Adrenal gland (tissue), 12 donors: ENCODE results near the gene TPCN1. TPM values are rescaled to one million over a fixed set of nuclear protein-coding genes. Genes with fewer than 3 reads are reported as not detected.
"Not testable (repeated sequence)": the region's sequence is repeated elsewhere in the genome, so short reads cannot be mapped to it uniquely, and the experiment has no call there.

Source experiments
- DNase-seq, 7 donors: peaks; one replicate each; pipeline ENCODE4 v3.0.0-alpha.2; 2019 to 2020
- H3K27ac ChIP-seq, 5 donors: fragments of 200-600 bp; sonication (generic) in 4 of 5; 1 replicate in 3 of 5; 2 replicates in 2 of 5; pipeline versions ENCODE4 v1.5.1 to v1.8.0; 2016 to 2020; ENCODE audit warnings: mild to moderate bottlenecking in 1 of 5
- H3K27me3 ChIP-seq: fragments of 200-600 bp; 2 replicates; pipeline ENCODE4 v1.8.0; 2021
- H3K36me3 ChIP-seq, 2 donors: fragments of 200-600 bp; replicated peaks in 1 of 2; 1 replicate in 1 of 2; 2 replicates in 1 of 2; pipeline versions ENCODE4 v1.5.1 to v1.8.0; 2018 to 2022
- H3K4me1 ChIP-seq, 2 donors: fragments of 200-600 bp; replicated peaks in 1 of 2; 1 replicate in 1 of 2; 2 replicates in 1 of 2; pipeline versions ENCODE4 v1.5.1 to v1.8.0; 2018 to 2021
- H3K4me3 ChIP-seq, 4 donors: fragments of 200-600 bp; sonication (generic) in 3 of 4; one replicate each; pipeline ENCODE4 v1.5.1; 2016 to 2018
- H3K9me3 ChIP-seq, 3 donors: fragments of 200-600 bp; sonication (generic) in 1 of 3; replicated peaks in 1 of 3; 1 replicate in 2 of 3; 2 replicates in 1 of 3; pipeline versions ENCODE4 v1.5.1 to v1.8.0; 2016 to 2021
- POLR2A ChIP-seq, 2 donors: fragments of 450-650 bp; IDR thresholded peaks; one replicate each; pipeline ENCODE4 v1.6.1; 2017; ENCODE audit warnings: antibody characterized with exemption in 2 of 2, mild to moderate bottlenecking in 2 of 2, moderate library complexity in 1 of 2
- WGBS, 4 donors: extraction: QIAGEN DNeasy Blood & Tissue Kit in 2 of 4; methylation state at CpG; one replicate each; pipeline versions ENCODE4 v1.1.5 to v1.1.7; 2013 to 2017; 5-methylcytosine and 5-hydroxymethylcytosine counted together
- intact Hi-C, 2 donors: fragments of 100-400 bp; cut with DNase I; formaldehyde crosslinking; loops; one replicate each; pipeline versions ENCODE4 v1.14.1 to v1.15.0; 2022 to 2023
- polyA plus RNA-seq, 3 donors: library from polyadenylated mRNA; stranded (reverse); fragments of 200-250 nt in 2 of 3; fragments of 350-450 nt in 1 of 3; fragmentation: Illumina TruSeq in 1 of 3; extraction: RNeasy Lipid Tissue Mini Kit (QIAGEN cat#74804) in 1 of 3; gene quantifications; one replicate each; pipeline ENCODE4 v1.2.3, GENCODE V29; 2013 to 2014
- total RNA-seq, 9 donors: library from RNA; depleted of rRNA in 4 of 9; stranded (reverse); fragments of >200 nt in 4 of 9; fragments of 120-200 nt in 1 of 9; fragmentation: NEBNext Ultra II Directional in 1 of 9; extraction: Animal tissue kit (Norgen Biotek cat#: 25700) in 1 of 9; gene quantifications; one replicate each; pipeline versions ENCODE4 v1.1.0 to v1.2.4, GENCODE V29; 2013 to 2023
- TF ChIP-seq, protein P1 (sequence below), 6 experiments: fragments of 450-650 bp in 4 of 6; fragments of 200-600 bp in 2 of 6; sonication (generic) in 1 of 6; IDR thresholded peaks; 1 replicate in 5 of 6; 2 replicates in 1 of 6; pipeline versions ENCODE4 v1.5.1 to v1.8.0; 2016 to 2021; ENCODE audit warnings: antibody characterized with exemption in 6 of 6, mild to moderate bottlenecking in 2 of 6, moderate library complexity in 1 of 6
- donor health status: healthy with polysubstance abuse.
- donor health status: Bipolar disorder and iron deficiency.
- donor health status: DM: yes; HTN: yes; CAD: no.
- donor health status: DM: no; HTN: no; CAD: no.
- donor health status: DM: no; HTN: no; CAD: no.
- donor health status: DM: yes; HTN: yes; CAD: no.

TPCN1 gene
- total and polyA plus RNA-seq, 12 donors, result 21.2 to 198 (median 80.9) TPM

DNA sequence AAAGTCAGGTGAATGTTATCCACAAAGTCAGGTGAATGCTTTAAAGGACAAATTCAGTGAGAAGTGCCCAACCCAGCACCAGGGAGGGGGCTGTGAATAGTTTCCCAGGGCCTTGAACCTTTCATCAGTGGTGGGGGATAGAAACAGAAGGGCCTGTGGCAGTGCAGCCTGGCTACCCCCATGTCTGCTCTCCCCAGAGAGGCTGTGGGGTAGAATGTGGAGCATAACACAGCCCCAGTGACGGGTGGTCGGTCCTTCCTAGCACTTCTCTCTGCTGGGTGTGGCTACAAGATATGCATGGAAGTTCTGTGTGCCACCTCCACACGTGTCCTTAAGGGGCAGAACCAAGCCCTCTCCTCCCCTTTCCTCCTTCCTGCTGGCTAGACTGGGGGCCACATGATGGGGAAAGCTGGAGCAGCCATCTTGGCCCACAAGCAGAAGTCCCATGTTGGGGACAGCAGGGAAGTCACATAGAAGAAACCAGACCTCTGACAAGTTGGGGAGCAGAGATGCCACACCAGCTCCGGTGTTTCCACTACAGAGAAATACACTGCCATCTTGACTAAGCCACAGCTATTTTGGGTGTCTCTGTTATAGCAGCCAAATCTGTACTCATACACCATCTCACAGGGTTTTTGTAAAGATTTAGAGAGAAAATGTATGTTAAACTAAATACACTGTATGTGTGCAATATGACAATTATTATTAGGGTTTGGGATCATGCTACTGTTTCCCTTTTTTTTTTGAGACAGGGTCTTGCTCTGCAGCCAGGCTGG is 18.8 kb upstream of the TPCN1 start:
- Histone ChIP-seq H3K4me3 (no peak overlapping the region), H3K9me3 (no peaks in the 10 kb centered on the region), H3K4me1 (peaks cover 19 to 22% of the 10 kb centered on the region in 2 donors), H3K27me3 (no peaks in the 10 kb centered on the region), H3K36me3 (no peaks in the 10 kb centered on the region), H3K27ac (no peak overlapping the region)
- 78 to 97% (median 83%) methylated on average over 4 of the region's 4 CpGs for WGBS, 4 donors
- DNase-seq, result no peak
- no peak for TF ChIP-seq POLR2A (IDR thresholded peaks at IDR 0.05)
- TF ChIP-seq, protein P1, sequence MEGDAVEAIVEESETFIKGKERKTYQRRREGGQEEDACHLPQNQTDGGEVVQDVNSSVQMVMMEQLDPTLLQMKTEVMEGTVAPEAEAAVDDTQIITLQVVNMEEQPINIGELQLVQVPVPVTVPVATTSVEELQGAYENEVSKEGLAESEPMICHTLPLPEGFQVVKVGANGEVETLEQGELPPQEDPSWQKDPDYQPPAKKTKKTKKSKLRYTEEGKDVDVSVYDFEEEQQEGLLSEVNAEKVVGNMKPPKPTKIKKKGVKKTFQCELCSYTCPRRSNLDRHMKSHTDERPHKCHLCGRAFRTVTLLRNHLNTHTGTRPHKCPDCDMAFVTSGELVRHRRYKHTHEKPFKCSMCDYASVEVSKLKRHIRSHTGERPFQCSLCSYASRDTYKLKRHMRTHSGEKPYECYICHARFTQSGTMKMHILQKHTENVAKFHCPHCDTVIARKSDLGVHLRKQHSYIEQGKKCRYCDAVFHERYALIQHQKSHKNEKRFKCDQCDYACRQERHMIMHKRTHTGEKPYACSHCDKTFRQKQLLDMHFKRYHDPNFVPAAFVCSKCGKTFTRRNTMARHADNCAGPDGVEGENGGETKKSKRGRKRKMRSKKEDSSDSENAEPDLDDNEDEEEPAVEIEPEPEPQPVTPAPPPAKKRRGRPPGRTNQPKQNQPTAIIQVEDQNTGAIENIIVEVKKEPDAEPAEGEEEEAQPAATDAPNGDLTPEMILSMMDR (IDR thresholded peaks at IDR 0.05), result no peak
- intact Hi-C loops, result loop anchor here in 1 of 2 donors (10.0 kb wide), 1 partner anchor 92 kb away; no protein-coding TSS in a partner anchor

DNA sequence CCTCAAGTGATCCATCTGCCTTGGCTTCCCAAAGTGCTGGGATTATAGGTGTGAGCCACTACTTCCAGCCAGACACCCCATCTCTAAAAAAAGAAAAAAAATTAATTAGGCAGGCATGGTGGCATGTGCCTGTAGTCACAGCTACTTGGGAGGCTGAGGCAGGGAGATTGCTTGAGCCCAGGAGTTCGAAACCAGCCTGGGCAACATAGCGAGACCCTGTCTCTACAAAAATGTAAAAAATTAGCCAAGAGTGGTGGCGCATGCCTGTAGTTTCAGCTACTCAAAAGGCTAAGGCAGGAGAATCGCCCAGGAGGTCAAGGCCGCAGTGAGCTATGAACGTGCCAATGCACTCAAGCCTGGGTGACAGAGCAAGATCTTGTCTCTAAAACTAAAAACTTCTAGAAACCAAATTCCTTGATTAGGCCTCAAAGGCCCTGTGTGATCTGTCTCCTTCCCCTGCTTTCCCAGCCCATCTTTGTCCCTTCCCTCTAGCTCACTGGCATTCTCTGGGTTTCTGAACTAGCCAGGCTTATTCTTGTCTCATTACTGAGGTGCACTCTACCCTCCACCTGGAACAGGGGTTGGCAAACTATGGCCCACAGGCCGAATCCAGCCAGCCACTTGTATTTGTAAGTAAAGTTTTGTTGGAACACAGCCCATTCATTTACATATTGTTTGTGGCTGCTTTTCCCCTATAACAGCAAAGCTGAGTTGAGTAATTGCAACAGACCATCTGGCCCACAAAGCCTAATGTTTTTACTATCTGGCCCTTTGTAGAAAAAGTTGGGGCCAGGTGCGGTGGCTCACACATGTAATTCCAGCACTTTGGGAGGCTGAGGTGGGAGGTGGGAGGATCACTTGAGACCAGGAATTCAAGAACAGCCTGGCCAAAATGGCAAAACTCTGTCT is 17.2 kb upstream of the TPCN1 start:
- DNase-seq, result peak in 5 of 7 donors; percentile 56 to 82 (median 71)
- intact Hi-C loops, result loop anchor here in 1 of 2 donors (10.0 kb wide), 1 partner anchor 91 kb away; no protein-coding TSS in a partner anchor
- H3K9me3 ChIP-seq, result no peaks in the 10 kb centered on the region
- H3K27me3 ChIP-seq, result no peaks in the 10 kb centered on the region
- TF ChIP-seq, protein P1 (IDR thresholded peaks at IDR 0.05), result no peak
- TF ChIP-seq POLR2A (IDR thresholded peaks at IDR 0.05), result no peak
- H3K4me1 ChIP-seq, result peaks cover 22 to 26% of the 10 kb centered on the region in 2 donors
- H3K36me3 ChIP-seq, result no peaks in the 10 kb centered on the region
- peak overlapping the region; percentile 20 to 78 (median 58) for H3K27ac ChIP-seq
- 58 to 81% (median 62%) methylated on average over 8 of the region's 8 CpGs for WGBS, 4 donors
- no peak overlapping the region for H3K4me3 ChIP-seq

DNA sequence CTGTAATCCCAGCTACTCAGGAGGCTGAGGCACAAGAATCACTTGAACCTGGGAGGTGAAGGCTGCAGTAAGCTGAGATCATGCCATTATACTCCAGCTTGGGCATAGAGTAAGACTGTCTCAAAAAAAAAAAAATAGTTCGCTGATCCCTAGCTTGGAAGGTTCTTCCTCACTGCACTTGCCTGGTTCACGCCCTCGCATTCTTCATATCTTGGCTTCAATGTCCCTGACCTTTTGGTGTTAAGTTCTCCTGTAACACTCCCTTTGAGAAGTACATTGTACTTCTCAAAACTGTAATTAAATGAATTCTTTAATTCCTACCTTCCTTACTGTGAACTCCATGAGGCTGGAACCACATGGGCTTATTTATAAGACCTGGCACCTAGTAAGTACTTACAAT is 16.5 kb upstream of the TPCN1 start:
- TF ChIP-seq, protein P1 (IDR thresholded peaks at IDR 0.05), result no peak
- TF ChIP-seq POLR2A (IDR thresholded peaks at IDR 0.05), result no peak
- no peaks in the 10 kb centered on the region for H3K9me3 ChIP-seq
- H3K27ac ChIP-seq, result peak overlapping the region in 4 of 5 donors; percentile 20 to 78 (median 60)
- H3K27me3 ChIP-seq, result no peaks in the 10 kb centered on the region
- no peak overlapping the region for H3K4me3 ChIP-seq
- DNase-seq, result peak in 1 of 7 donors; percentile 58
- H3K36me3 ChIP-seq, result no peaks in the 10 kb centered on the region
- WGBS, 4 donors, result 27 to 43% (median 39%) methylated on average over 3 of the region's 3 CpGs
- peaks cover 22 to 30% of the 10 kb centered on the region in 2 donors for H3K4me1 ChIP-seq
- intact Hi-C loops, result loop anchor here in 1 of 2 donors (10.0 kb wide), 1 partner anchor 90 kb away; no protein-coding TSS in a partner anchor

DNA sequence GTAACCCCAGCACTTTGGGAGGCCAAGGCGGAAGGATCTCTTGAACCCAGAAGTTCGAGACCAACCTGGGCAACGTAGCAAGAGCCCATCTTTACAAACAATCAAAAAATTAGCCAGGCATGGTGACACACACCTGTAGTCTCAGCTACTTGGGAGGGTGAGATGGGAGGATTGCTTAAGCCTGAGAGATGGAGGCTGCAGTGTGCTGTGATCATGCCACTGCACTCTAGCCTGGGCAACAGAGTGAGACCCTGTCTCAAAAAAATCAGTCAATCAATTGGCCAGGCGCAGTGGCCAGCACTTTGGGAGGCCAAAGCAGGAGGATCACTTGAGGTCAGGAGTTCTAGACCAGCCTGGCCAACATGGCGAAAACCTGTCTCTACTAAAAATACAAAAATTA is 14.5 kb upstream of the TPCN1 start:
- WGBS, 4 donors, result 93 to 99% (median 96%) methylated on average over 5 of the region's 5 CpGs
- H3K4me1 ChIP-seq, result peaks cover 17 to 23% of the 10 kb centered on the region in 2 donors
- not testable (repeated sequence) for H3K4me3 ChIP-seq, DNase-seq, H3K9me3 ChIP-seq, H3K36me3 ChIP-seq, H3K27ac ChIP-seq, H3K27me3 ChIP-seq
- intact Hi-C loops, result loop anchor here in 1 of 2 donors (10.0 kb wide), 1 partner anchor 88 kb away; no protein-coding TSS in a partner anchor
